ENCODE data around the gene DTX3.

Gene DTX3

DNA sequence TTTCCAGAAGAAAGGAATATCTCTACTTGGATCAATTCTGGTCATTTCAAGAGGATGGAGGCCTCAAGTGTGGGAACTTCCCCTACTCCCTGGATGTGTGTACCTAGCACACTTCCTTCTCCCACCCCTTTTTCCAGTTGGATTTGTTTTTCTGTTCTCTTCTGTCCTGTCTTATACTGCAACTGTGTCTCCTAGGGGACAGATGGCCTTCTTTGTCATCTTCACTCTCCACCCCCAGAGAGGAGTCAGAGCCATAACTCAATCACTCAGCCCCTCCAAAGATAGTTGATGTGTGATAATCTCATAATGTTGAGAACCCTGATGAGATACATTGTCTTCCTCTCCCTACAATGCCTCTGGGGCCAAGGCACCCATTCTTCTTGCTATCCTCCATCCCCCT lies 2.1 kb upstream of the DTX3 start:
- no peak overlapping the region for H3K4me2 ChIP-seq (ENCODE audit: insufficient read depth, low read length)
- peaks cover 21% of the 10 kb centered on the region for H3K4me1 ChIP-seq (ENCODE audit: insufficient read depth, low read length)
- no peak for DNase-seq
- ATAC-seq (ENCODE audit: insufficient read depth, low read depth), result no peak
- no peak overlapping the region for H2AFZ ChIP-seq (ENCODE audit: low read depth, low read length)
- H3K36me3 ChIP-seq (ENCODE audit: insufficient read depth, low read length), result peaks cover 46% of the 10 kb centered on the region; the same call in 1 of the 2 replicates
- no peak overlapping the region for H3K4me3 ChIP-seq (ENCODE audit: low read depth in 1 of 2, low read length in 2 of 2)
- H3K27ac ChIP-seq (ENCODE audit: low read length), result no peak overlapping the region
- TF ChIP-seq, protein P1, sequence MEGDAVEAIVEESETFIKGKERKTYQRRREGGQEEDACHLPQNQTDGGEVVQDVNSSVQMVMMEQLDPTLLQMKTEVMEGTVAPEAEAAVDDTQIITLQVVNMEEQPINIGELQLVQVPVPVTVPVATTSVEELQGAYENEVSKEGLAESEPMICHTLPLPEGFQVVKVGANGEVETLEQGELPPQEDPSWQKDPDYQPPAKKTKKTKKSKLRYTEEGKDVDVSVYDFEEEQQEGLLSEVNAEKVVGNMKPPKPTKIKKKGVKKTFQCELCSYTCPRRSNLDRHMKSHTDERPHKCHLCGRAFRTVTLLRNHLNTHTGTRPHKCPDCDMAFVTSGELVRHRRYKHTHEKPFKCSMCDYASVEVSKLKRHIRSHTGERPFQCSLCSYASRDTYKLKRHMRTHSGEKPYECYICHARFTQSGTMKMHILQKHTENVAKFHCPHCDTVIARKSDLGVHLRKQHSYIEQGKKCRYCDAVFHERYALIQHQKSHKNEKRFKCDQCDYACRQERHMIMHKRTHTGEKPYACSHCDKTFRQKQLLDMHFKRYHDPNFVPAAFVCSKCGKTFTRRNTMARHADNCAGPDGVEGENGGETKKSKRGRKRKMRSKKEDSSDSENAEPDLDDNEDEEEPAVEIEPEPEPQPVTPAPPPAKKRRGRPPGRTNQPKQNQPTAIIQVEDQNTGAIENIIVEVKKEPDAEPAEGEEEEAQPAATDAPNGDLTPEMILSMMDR (IDR thresholded peaks at IDR 0.05; ENCODE audit: borderline replicate concordance, extremely low read depth, low read length, poor library complexity, severe bottlenecking), result no peak
- no peak for TF ChIP-seq EZH2 (IDR thresholded peaks at IDR 0.05; ENCODE audit: borderline replicate concordance, low read depth, low read length, severe bottlenecking)
- no peaks in the 10 kb centered on the region for H4K20me1 ChIP-seq (ENCODE audit: insufficient read depth, low read length)
- no peaks in the 10 kb centered on the region for H3K27me3 ChIP-seq (ENCODE audit: insufficient read depth, low read length, poor library complexity)
- H3K9ac ChIP-seq (ENCODE audit: low read depth, low read length), result no peak overlapping the region
- no peaks in the 10 kb centered on the region for H3K9me3 ChIP-seq (ENCODE audit: insufficient read depth, low read length, severe bottlenecking)
- no peaks in the 10 kb centered on the region; the same call in 1 of the 2 replicates for H3K79me2 ChIP-seq (ENCODE audit: insufficient read depth, low read length)

DNA sequence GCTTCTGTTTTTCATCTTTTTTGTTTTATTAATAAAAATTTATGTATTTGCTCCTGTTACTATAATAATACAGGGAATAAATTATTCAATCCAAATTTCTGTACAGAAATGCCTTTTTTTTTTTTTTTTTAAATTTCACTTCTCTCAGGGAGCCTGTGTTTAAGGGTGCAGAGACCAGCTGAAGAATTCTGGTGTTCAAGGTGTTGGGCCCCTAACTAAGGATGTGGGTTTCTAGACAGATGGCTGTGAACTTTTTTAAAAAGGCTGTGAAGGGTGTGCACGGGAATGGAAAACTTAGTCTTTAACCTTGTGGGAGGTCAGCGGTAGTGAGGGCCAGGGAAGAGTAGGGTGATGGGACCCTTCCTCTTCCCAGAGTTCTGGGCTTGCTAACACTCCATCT lies 1.3 kb upstream of the DTX3 start:
- no peaks in the 10 kb centered on the region for H3K9me3 ChIP-seq (ENCODE audit: insufficient read depth, low read length, severe bottlenecking)
- TF ChIP-seq, protein P1 (IDR thresholded peaks at IDR 0.05; ENCODE audit: borderline replicate concordance, extremely low read depth, low read length, poor library complexity, severe bottlenecking), result no peak
- no peak for TF ChIP-seq EZH2 (IDR thresholded peaks at IDR 0.05; ENCODE audit: borderline replicate concordance, low read depth, low read length, severe bottlenecking)
- no peak overlapping the region for H3K9ac ChIP-seq (ENCODE audit: low read depth, low read length)
- H3K4me3 ChIP-seq (ENCODE audit: low read depth in 1 of 2, low read length in 2 of 2), result no peak overlapping the region
- no peak for ATAC-seq (ENCODE audit: insufficient read depth, low read depth)
- no peak overlapping the region for H3K27ac ChIP-seq (ENCODE audit: low read length)
- no peaks in the 10 kb centered on the region; the same call in 1 of the 2 replicates for H3K79me2 ChIP-seq (ENCODE audit: insufficient read depth, low read length)
- no peak for DNase-seq
- H3K36me3 ChIP-seq (ENCODE audit: insufficient read depth, low read length), result peaks cover 42% of the 10 kb centered on the region; the same call in 1 of the 2 replicates
- no peaks in the 10 kb centered on the region for H3K27me3 ChIP-seq (ENCODE audit: insufficient read depth, low read length, poor library complexity)
- H2AFZ ChIP-seq (ENCODE audit: low read depth, low read length), result no peak overlapping the region
- no peaks in the 10 kb centered on the region for H4K20me1 ChIP-seq (ENCODE audit: insufficient read depth, low read length)
- H3K4me2 ChIP-seq (ENCODE audit: insufficient read depth, low read length), result no peak overlapping the region
- peaks cover 21% of the 10 kb centered on the region for H3K4me1 ChIP-seq (ENCODE audit: insufficient read depth, low read length)

DNA sequence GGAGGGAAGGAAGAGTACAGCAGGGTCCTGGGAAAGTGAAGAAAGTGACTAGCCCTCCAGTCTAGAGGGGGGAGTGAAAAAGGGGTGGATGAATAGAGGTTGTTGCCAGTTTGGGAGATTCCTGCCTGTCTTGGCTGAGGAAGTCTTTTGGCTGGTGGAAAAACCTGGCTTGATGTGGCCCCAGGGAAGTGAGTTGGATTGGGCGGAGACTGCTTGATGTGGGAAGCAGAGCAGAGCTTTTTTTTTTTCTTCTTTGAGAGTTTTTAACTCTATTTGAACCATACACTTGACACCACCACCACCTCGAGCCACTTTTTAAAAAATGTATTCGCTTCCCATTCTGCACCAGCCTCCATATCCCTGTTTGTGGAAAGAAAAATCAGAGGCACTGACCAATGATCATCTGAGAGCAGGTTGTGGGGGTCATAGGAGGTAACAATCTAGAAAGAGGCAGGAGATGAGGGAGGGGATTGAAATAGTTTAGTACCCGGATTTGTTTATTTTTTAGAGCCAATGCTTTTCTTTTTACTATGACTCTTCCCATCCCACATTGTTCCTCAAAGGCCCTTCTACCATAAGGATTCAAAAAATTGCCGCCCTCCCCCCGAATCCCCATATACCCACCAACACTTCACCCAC lies 690 bp upstream of the DTX3 start:
- Histone ChIP-seq H3K27ac (ENCODE audit: low read length) (peak overlapping the region; percentile 70), H3K27me3 (ENCODE audit: insufficient read depth, low read length, poor library complexity) (no peaks in the 10 kb centered on the region), H4K20me1 (ENCODE audit: insufficient read depth, low read length) (no peaks in the 10 kb centered on the region), H3K4me1 (ENCODE audit: insufficient read depth, low read length) (peaks cover 21% of the 10 kb centered on the region), H3K36me3 (ENCODE audit: insufficient read depth, low read length) (peaks cover 37% of the 10 kb centered on the region; the same call in 1 of the 2 replicates), H3K79me2 (ENCODE audit: insufficient read depth, low read length) (no peaks in the 10 kb centered on the region; the same call in 1 of the 2 replicates), H3K9me3 (ENCODE audit: insufficient read depth, low read length, severe bottlenecking) (no peaks in the 10 kb centered on the region), H3K4me3 (ENCODE audit: low read depth in 1 of 2, low read length in 2 of 2) (peak overlapping the region; percentile 15 to 62; a peak in 3 of 4 replicates), H3K9ac (ENCODE audit: low read depth, low read length) (peak overlapping the region; percentile 57), H2AFZ (ENCODE audit: low read depth, low read length) (peak overlapping the region; percentile 92), H3K4me2 (ENCODE audit: insufficient read depth, low read length) (peak overlapping the region; percentile 58)
- no peak for ATAC-seq (ENCODE audit: insufficient read depth, low read depth)
- no peak for DNase-seq
- TF ChIP-seq, protein P1 (IDR thresholded peaks at IDR 0.05; ENCODE audit: borderline replicate concordance, extremely low read depth, low read length, poor library complexity, severe bottlenecking), result no peak
- TF ChIP-seq EZH2 (IDR thresholded peaks at IDR 0.05; ENCODE audit: borderline replicate concordance, low read depth, low read length, severe bottlenecking), result no peak
